Muscle of leg (tissue), 11 donors: ENCODE measurements around the gene BCO1. TPM values are rescaled to one million over a fixed set of nuclear protein-coding genes. Genes with fewer than 3 reads are reported as not detected.

Experiments
- DNase-seq: peaks from one replicate; pipeline ENCODE4 v3.0.0; 2013
- H3K27ac ChIP-seq: one replicate; pipeline ENCODE4 v1.5.1; 2013; ENCODE audit warnings: mild to moderate bottlenecking, low read length, control low read depth
- H3K27me3 ChIP-seq: one replicate; pipeline ENCODE4 v1.6.1; 2013; ENCODE audit warnings: low read length; ENCODE audit not compliant: control insufficient read depth, insufficient read depth
- H3K36me3 ChIP-seq: one replicate; pipeline ENCODE4 v1.6.1; 2013; ENCODE audit warnings: low read length; ENCODE audit not compliant: control insufficient read depth, insufficient read depth
- H3K4me1 ChIP-seq: one replicate; pipeline ENCODE4 v1.6.1; 2013; ENCODE audit warnings: low read length; ENCODE audit not compliant: control insufficient read depth, insufficient read depth
- H3K4me3 ChIP-seq: one replicate; pipeline ENCODE4 v1.5.1; 2013; ENCODE audit warnings: low read length, control low read depth
- H3K9me3 ChIP-seq: replicated peaks from 2 replicates; pipeline ENCODE4 v1.6.1; 2013; ENCODE audit warnings: low read depth, low read length; ENCODE audit not compliant: control insufficient read depth
- WGBS: methylation state at CpG from one replicate; pipeline ENCODE4 v1.1.5; 2013; ENCODE audit warnings: missing lambda C conversion rate; ENCODE audit not compliant: insufficient coverage; 5-methylcytosine and 5-hydroxymethylcytosine counted together
- polyA plus RNA-seq, 8 donors: library from polyadenylated mRNA; unstranded; fragments of 120-200 nt; gene quantifications; one replicate each; pipeline versions ENCODE4 v1.2.1 to v1.2.3, GENCODE V29; 2013; ENCODE audit warnings: inconsistent platforms in 1 of 8, low replicate concordance in 1 of 8; ENCODE audit not compliant: insufficient read length in 8 of 8, insufficient read depth in 1 of 8
- total RNA-seq: library from RNA; stranded (reverse); fragments of 120-200 nt; gene quantifications from one replicate; pipeline ENCODE4 v1.2.4, GENCODE V29; 2013

Gene BCO1
- total and polyA plus RNA-seq, 9 donors = 0.04 to 0.39 (median 0.08) TPM; not detected in 6

- WGBS = 82% methylated on average over 2 of the region's 5 CpGs
- Histone ChIP-seq H3K27ac (no peak overlapping the region), H3K36me3 (no peaks in the 10 kb centered on the region), H3K4me3 (no peak overlapping the region), H3K4me1 (no peaks in the 10 kb centered on the region), H3K9me3 (no peaks in the 10 kb centered on the region), H3K27me3 (no peaks in the 10 kb centered on the region)
- no peak for DNase-seq
These were observed 16.5 kb downstream of the BCO1 start for GRCh38 chr16:81254922-81255526.

- H3K9me3 ChIP-seq = no peaks in the 10 kb centered on the region
- H3K4me3 ChIP-seq = no peak overlapping the region
- H3K4me1 ChIP-seq = peaks cover 2% of the 10 kb centered on the region
- no peaks in the 10 kb centered on the region for H3K36me3 ChIP-seq
- H3K27me3 ChIP-seq = no peaks in the 10 kb centered on the region
- no CpG with 5 or more reads among the region's 4 CpGs for WGBS
- H3K27ac ChIP-seq = no peak overlapping the region
- DNase-seq = no peak
These were observed 21.4 kb downstream of the BCO1 start for GRCh38 chr16:81259916-81260315.

- no peaks in the 10 kb centered on the region for H3K36me3 ChIP-seq
- no peaks in the 10 kb centered on the region for H3K27me3 ChIP-seq
- peaks cover 5% of the 10 kb centered on the region for H3K4me1 ChIP-seq
- H3K27ac ChIP-seq = no peak overlapping the region
- WGBS = 92% methylated on average over 7 of the region's 11 CpGs
- no peak overlapping the region for H3K4me3 ChIP-seq
- H3K9me3 ChIP-seq = no peaks in the 10 kb centered on the region
- no peak for DNase-seq
These were observed 22.7 kb downstream of the BCO1 start for GRCh38 chr16:81261049-81261648.

GRCh38 chr16:81263470-81264220 is 25.2 kb downstream of the BCO1 start:
- 23% methylated on average over 4 of the region's 11 CpGs for WGBS
- no peak overlapping the region for H3K27ac ChIP-seq

GRCh38 chr16:81264386-81264785 is 25.9 kb downstream of the BCO1 start:
- no peak overlapping the region for H3K4me3 ChIP-seq
- peaks cover 11% of the 10 kb centered on the region for H3K4me1 ChIP-seq
- no peaks in the 10 kb centered on the region for H3K9me3 ChIP-seq
- no peaks in the 10 kb centered on the region for H3K27me3 ChIP-seq
- WGBS = 96% methylated on average over 5 of the region's 7 CpGs
- H3K36me3 ChIP-seq = no peaks in the 10 kb centered on the region
- no peak overlapping the region for H3K27ac ChIP-seq
- no peak for DNase-seq

More at GRCh38 chr16:81263470-81264220, 25.2 kb downstream of the BCO1 start:
- no peaks in the 10 kb centered on the region for H3K36me3 ChIP-seq
- no peaks in the 10 kb centered on the region for H3K9me3 ChIP-seq
- no peaks in the 10 kb centered on the region for H3K27me3 ChIP-seq
- H3K4me1 ChIP-seq = peaks cover 11% of the 10 kb centered on the region
- H3K4me3 ChIP-seq = no peak overlapping the region
- DNase-seq = peak; percentile 95

GRCh38 chr16:81265052-81265451 is 26.6 kb downstream of the BCO1 start:
- 95% methylated on average over 2 of the region's 2 CpGs for WGBS
- Histone ChIP-seq H3K4me1 (peaks cover 11% of the 10 kb centered on the region), H3K27ac (no peak overlapping the region), H3K36me3 (no peaks in the 10 kb centered on the region), H3K9me3 (no peaks in the 10 kb centered on the region), H3K4me3 (no peak overlapping the region), H3K27me3 (no peaks in the 10 kb centered on the region)
- no peak for DNase-seq

- no peaks in the 10 kb centered on the region for H3K9me3 ChIP-seq
- no peaks in the 10 kb centered on the region for H3K27me3 ChIP-seq
- H3K36me3 ChIP-seq = no peaks in the 10 kb centered on the region
- no peak overlapping the region for H3K4me3 ChIP-seq
- H3K27ac ChIP-seq = no peak overlapping the region
- peaks cover 11% of the 10 kb centered on the region for H3K4me1 ChIP-seq
- DNase-seq = peak; percentile 50
- WGBS = 63% methylated on average over 5 of the region's 5 CpGs
These were observed 27.4 kb downstream of the BCO1 start for GRCh38 chr16:81265658-81266451.

GRCh38 chr16:81266680-81267095 is 28.2 kb downstream of the BCO1 start:
- no peaks in the 10 kb centered on the region for H3K27me3 ChIP-seq
- H3K27ac ChIP-seq = no peak overlapping the region
- 83% methylated on average over 4 of the region's 7 CpGs for WGBS
- H3K9me3 ChIP-seq = no peaks in the 10 kb centered on the region
- H3K36me3 ChIP-seq = no peaks in the 10 kb centered on the region
- peaks cover 11% of the 10 kb centered on the region for H3K4me1 ChIP-seq
- H3K4me3 ChIP-seq = no peak overlapping the region
- DNase-seq = no peak

GRCh38 chr16:81268509-81268908 is 30.0 kb downstream of the BCO1 start:
- no peaks in the 10 kb centered on the region for H3K36me3 ChIP-seq
- H3K27me3 ChIP-seq = no peaks in the 10 kb centered on the region
- peaks cover 11% of the 10 kb centered on the region for H3K4me1 ChIP-seq
- H3K9me3 ChIP-seq = no peaks in the 10 kb centered on the region
- no peak overlapping the region for H3K4me3 ChIP-seq
- no peak for DNase-seq
- WGBS = 100% methylated on average over 1 of the region's 5 CpGs
- no peak overlapping the region for H3K27ac ChIP-seq
